ENCODE data around the gene FOXE1.

GRCh38 chr9:97905228-97905627 lies 52.2 kb downstream of the FOXE1 start:
- TF ChIP-seq POLR2A (IDR thresholded peaks at IDR 0.05): no peak
- TF ChIP-seq, protein P1, sequence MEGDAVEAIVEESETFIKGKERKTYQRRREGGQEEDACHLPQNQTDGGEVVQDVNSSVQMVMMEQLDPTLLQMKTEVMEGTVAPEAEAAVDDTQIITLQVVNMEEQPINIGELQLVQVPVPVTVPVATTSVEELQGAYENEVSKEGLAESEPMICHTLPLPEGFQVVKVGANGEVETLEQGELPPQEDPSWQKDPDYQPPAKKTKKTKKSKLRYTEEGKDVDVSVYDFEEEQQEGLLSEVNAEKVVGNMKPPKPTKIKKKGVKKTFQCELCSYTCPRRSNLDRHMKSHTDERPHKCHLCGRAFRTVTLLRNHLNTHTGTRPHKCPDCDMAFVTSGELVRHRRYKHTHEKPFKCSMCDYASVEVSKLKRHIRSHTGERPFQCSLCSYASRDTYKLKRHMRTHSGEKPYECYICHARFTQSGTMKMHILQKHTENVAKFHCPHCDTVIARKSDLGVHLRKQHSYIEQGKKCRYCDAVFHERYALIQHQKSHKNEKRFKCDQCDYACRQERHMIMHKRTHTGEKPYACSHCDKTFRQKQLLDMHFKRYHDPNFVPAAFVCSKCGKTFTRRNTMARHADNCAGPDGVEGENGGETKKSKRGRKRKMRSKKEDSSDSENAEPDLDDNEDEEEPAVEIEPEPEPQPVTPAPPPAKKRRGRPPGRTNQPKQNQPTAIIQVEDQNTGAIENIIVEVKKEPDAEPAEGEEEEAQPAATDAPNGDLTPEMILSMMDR (IDR thresholded peaks at IDR 0.05): no peak
